Skeletal muscle satellite cell (primary cell): ENCODE data around the gene ABHD6.

Experiments
- H3K27me3 ChIP-seq: 2 replicates; pipeline ENCODE4 v1.7.0; 2013; ENCODE audit warnings: low read length; ENCODE audit not compliant: control insufficient read depth, insufficient read depth
- H3K36me3 ChIP-seq: 2 replicates; pipeline ENCODE4 v1.7.0; 2013; ENCODE audit warnings: mild to moderate bottlenecking, control low read depth, low read length; ENCODE audit not compliant: insufficient read depth
- H3K4me1 ChIP-seq: 2 replicates; pipeline ENCODE4 v1.7.0; 2013; ENCODE audit warnings: low read length; ENCODE audit not compliant: control insufficient read depth, insufficient read depth
- H3K4me2 ChIP-seq: 2 replicates; pipeline ENCODE4 v1.7.0; 2013; ENCODE audit warnings: mild to moderate bottlenecking, low read length
- H3K4me3 ChIP-seq: 2 replicates; pipeline ENCODE4 v1.7.0; 2013; ENCODE audit warnings: low read length
- H3K9ac ChIP-seq: 2 replicates; pipeline ENCODE4 v1.7.0; 2013; ENCODE audit warnings: mild to moderate bottlenecking, low read depth, low read length, moderate library complexity
- H3K9me3 ChIP-seq: replicated peaks from 2 replicates; pipeline ENCODE4 v1.7.0; 2013; ENCODE audit warnings: mild to moderate bottlenecking, control low read depth, low read length

ABHD6 gene

GRCh38 chr3:58246148-58247047 lies 8.8 kb downstream of the ABHD6 start:
- H3K36me3 ChIP-seq = no peaks in the 10 kb centered on the region
- no peak overlapping the region for H3K4me2 ChIP-seq
- H3K9ac ChIP-seq = no peak overlapping the region
- H3K4me3 ChIP-seq = no peak overlapping the region
- H3K9me3 ChIP-seq = no peaks in the 10 kb centered on the region
- no peaks in the 10 kb centered on the region for H3K4me1 ChIP-seq
- no peaks in the 10 kb centered on the region for H3K27me3 ChIP-seq

- no peaks in the 10 kb centered on the region for H3K9me3 ChIP-seq
Measured at GRCh38 chr3:58249358-58250092, 11.9 kb downstream of the ABHD6 start.

GRCh38 chr3:58250093-58250707 lies 12.6 kb downstream of the ABHD6 start:
- no peaks in the 10 kb centered on the region for H3K4me1 ChIP-seq
- H3K27me3 ChIP-seq = no peaks in the 10 kb centered on the region
- no peak overlapping the region for H3K4me2 ChIP-seq
- H3K36me3 ChIP-seq = no peaks in the 10 kb centered on the region
- H3K4me3 ChIP-seq = no peak overlapping the region
- no peak overlapping the region for H3K9ac ChIP-seq
- no peaks in the 10 kb centered on the region for H3K9me3 ChIP-seq

More at GRCh38 chr3:58249358-58250092, 11.9 kb downstream of the ABHD6 start:
- H3K4me2 ChIP-seq = no peak overlapping the region
- no peaks in the 10 kb centered on the region for H3K36me3 ChIP-seq
- H3K27me3 ChIP-seq = no peaks in the 10 kb centered on the region
- no peaks in the 10 kb centered on the region for H3K4me1 ChIP-seq
- no peak overlapping the region for H3K4me3 ChIP-seq
- no peak overlapping the region for H3K9ac ChIP-seq

- Histone ChIP-seq H3K9me3 (no peaks in the 10 kb centered on the region), H3K4me1 (no peaks in the 10 kb centered on the region), H3K4me3 (no peak overlapping the region), H3K9ac (no peak overlapping the region), H3K27me3 (no peaks in the 10 kb centered on the region), H3K4me2 (no peak overlapping the region), H3K36me3 (no peaks in the 10 kb centered on the region)
Measured at GRCh38 chr3:58251631-58252035, 14.0 kb downstream of the ABHD6 start.

- Histone ChIP-seq H3K4me2 (no peak overlapping the region), H3K9me3 (no peaks in the 10 kb centered on the region), H3K36me3 (no peaks in the 10 kb centered on the region), H3K27me3 (no peaks in the 10 kb centered on the region), H3K4me3 (no peak overlapping the region), H3K4me1 (no peaks in the 10 kb centered on the region), H3K9ac (no peak overlapping the region)
Measured at GRCh38 chr3:58254144-58254543, 16.6 kb downstream of the ABHD6 start.

- H3K27me3 ChIP-seq = no peaks in the 10 kb centered on the region
- no peak overlapping the region for H3K4me3 ChIP-seq
- peaks cover 13% of the 10 kb centered on the region for H3K4me1 ChIP-seq
- no peak overlapping the region for H3K9ac ChIP-seq
- no peak overlapping the region for H3K4me2 ChIP-seq
- H3K9me3 ChIP-seq = no peaks in the 10 kb centered on the region
- H3K36me3 ChIP-seq = no peaks in the 10 kb centered on the region
Measured at GRCh38 chr3:58256061-58256460, 18.5 kb downstream of the ABHD6 start.

GRCh38 chr3:58256511-58256910 lies 18.9 kb downstream of the ABHD6 start:
- no peaks in the 10 kb centered on the region for H3K9me3 ChIP-seq
- H3K4me2 ChIP-seq = no peak overlapping the region
- H3K36me3 ChIP-seq = no peaks in the 10 kb centered on the region
- no peaks in the 10 kb centered on the region for H3K27me3 ChIP-seq
- no peak overlapping the region for H3K4me3 ChIP-seq
- peaks cover 13% of the 10 kb centered on the region for H3K4me1 ChIP-seq
- no peak overlapping the region for H3K9ac ChIP-seq

GRCh38 chr3:58258392-58259055 lies 20.9 kb downstream of the ABHD6 start:
- Histone ChIP-seq H3K36me3 (no peaks in the 10 kb centered on the region), H3K27me3 (no peaks in the 10 kb centered on the region), H3K9ac (no peak overlapping the region), H3K4me2 (no peak overlapping the region), H3K9me3 (no peaks in the 10 kb centered on the region), H3K4me3 (no peak overlapping the region), H3K4me1 (peaks cover 13% of the 10 kb centered on the region)

GRCh38 chr3:58260261-58260731 lies 22.7 kb downstream of the ABHD6 start:
- no peaks in the 10 kb centered on the region for H3K9me3 ChIP-seq
- no peak overlapping the region for H3K9ac ChIP-seq
- H3K4me2 ChIP-seq = no peak overlapping the region
- no peaks in the 10 kb centered on the region for H3K36me3 ChIP-seq
- peaks cover 13% of the 10 kb centered on the region for H3K4me1 ChIP-seq
- no peak overlapping the region for H3K4me3 ChIP-seq
- no peaks in the 10 kb centered on the region for H3K27me3 ChIP-seq

- no peaks in the 10 kb centered on the region for H3K9me3 ChIP-seq
- H3K4me1 ChIP-seq = peaks cover 13% of the 10 kb centered on the region
- H3K36me3 ChIP-seq = no peaks in the 10 kb centered on the region
- no peak overlapping the region for H3K4me2 ChIP-seq
- no peaks in the 10 kb centered on the region for H3K27me3 ChIP-seq
- H3K9ac ChIP-seq = no peak overlapping the region
- H3K4me3 ChIP-seq = no peak overlapping the region
Measured at GRCh38 chr3:58260733-58261132, 23.1 kb downstream of the ABHD6 start.
